Ramos (cell line): ENCODE data around the gene IRF2BP1.
"Not testable (repeated sequence)": the region's sequence is repeated elsewhere in the genome, so short reads cannot be mapped to it uniquely, and the experiment has no call there.

ENCODE experiments used
- in situ Hi-C: fragments of 300-500 bp; cut with MboI; formaldehyde crosslinking; loops from one replicate; pipeline ENCODE4 v1.14.3; 2022; ENCODE audit warnings: low sequenced_read_pairs; ENCODE audit not compliant: unreplicated experiment

The IRF2BP1 gene

DNA sequence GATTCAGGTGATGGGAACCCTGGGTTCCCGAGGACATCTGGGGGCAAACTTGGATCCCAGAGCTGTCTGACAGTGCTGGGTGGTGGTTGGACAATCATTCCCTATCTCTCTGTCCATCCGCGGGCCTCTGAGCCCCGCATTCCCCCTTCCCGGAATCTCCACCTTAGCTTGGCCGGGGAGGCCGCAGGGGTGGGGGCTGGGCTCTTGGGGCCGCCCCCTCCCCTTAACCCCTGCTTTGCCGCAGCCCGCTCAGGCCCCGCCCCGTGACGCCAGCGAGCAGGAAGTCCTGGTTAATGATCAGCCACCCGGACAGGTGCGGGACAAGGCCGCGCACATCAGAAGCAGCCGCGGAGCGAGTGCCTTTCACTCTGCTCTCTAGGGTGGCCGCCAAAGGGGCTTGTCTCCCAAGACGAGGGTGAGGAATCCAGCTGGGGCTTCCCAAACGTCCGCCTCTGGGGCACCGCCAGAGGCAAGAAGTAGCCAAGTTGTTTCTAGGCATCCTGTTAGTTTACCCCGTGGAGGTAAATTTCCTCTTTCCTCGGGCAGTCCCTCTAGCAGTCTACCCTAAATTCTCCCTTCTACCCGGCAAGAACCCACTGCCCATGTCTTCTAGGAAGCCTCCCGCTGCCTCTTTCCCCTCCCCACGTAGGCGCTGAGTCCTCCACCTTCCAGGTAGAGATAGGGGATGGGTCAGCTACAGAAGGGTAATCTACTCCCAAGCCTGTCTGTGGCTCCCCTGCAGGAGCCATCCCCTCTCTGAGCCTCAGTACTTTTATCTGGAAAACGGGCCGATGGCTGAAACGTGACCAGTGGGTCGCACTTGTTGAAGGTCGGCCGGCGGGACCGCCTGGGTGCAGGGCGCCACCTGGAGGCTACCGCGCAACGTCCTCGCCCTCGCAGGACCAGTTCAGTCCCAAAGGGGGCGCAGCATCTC is 3.0 kb downstream of the IRF2BP1 start:
- in situ Hi-C loops = no loop called here

DNA sequence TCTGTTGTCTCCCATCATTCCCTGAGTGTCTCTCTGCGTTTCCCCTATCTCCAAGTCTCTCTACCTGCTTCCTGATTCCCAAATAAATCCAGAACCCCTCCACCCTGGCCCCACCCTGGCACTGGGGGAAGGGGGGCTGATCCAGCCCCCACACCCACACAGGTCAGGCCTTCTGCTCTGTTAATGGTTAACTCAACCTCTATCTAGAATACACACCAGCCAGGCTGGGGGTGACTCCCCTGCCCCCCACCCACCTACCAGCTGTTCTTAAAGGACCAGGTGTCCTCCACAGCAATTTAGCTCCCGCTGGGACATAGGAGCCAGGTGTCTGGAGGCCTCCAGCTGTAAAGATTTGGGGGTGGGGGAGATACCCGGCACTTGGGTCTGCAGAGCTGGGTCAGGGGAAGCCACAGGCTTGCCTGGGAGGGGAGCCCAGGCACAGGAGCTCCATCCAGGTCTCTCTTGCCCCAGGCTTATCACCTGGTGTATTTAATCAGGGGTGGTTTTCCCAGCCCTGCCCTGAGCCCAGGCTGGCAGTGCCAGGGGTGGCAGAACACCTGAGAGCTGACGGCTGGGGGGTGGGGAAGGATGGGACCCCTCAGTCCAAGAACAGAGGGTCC is 3.9 kb downstream of the IRF2BP1 start:
- in situ Hi-C loops = no loop called here

DNA sequence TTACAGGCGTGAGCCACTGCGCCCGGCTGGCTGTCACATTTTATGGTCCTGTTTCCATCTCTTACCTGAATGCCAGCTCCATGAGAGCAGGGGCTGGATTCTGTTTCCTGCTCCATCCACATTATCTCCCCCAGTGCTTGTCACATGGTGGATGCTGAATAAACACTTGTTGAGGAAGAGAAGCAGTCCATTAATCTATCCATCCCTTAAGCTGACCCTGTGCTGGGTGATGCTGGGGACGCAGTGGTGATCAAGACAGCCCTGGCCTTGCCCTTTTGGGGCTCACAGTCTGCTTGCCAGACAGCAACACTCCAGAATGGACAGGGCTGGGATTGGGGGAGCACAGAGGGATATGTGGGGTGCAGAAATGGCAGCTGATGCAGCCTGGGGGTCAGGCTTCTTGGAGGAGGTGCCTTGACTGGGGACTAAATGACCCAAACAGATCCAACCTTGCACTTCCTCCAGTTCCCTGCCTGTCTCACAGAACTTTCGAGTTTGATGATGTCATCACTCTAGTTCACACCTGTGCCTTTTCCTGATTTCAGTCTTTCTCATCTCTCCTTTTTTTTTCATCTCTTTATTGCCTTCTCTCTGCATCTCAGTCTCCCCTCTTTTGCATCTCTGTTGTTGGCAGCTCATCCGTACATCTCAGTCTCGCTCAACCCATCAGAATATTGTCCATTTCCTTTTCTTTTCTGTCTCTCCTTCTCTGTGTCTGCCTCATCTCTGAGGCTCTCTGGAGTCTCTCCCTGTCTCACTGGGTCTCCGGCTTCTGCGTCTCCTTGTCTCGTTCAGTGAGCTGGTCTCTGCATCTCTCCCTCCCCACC is 4.6 kb downstream of the IRF2BP1 start:
- in situ Hi-C loops = no loop called here

DNA sequence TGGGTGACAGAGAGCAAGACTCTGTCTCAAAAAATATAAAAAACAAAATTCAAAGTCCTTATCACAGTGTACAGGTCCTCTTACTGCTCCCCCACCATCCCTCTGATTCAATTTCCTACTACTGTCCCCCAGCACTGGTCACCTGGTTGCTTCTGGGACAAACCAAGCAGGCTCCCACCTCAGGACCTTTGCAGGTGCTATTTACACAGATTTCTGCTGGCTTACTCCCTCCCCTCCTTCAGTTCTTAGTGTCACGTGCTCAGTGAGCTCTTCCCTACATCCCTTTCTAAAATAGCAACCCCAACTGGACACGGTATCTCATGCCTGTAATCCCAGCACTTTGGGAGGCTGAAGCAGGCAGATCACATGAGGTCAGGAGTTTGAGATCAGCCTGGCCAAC is 6.0 kb downstream of the IRF2BP1 start:
- in situ Hi-C loops = no loop called here

DNA sequence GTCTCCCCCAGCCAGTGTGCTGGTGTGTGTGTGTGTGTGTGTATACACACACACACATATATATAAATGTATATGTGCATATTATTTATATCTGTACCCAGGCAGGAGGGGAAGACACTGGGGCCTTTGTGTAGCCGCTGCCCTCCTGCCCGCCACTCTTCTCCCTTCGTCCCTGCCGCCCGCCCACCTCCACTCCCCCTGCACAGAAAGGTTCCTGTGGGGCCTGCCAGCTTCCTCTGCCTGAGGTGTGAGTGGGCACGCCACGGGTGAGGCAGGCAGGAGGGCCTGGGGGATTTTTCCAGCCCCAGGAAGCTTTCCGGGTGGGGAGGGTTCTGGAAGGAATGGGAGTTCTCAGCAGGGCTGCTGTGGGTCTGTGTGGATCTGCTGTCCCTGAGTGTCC is 6.9 kb downstream of the IRF2BP1 start:
- in situ Hi-C loops = no loop called here

DNA sequence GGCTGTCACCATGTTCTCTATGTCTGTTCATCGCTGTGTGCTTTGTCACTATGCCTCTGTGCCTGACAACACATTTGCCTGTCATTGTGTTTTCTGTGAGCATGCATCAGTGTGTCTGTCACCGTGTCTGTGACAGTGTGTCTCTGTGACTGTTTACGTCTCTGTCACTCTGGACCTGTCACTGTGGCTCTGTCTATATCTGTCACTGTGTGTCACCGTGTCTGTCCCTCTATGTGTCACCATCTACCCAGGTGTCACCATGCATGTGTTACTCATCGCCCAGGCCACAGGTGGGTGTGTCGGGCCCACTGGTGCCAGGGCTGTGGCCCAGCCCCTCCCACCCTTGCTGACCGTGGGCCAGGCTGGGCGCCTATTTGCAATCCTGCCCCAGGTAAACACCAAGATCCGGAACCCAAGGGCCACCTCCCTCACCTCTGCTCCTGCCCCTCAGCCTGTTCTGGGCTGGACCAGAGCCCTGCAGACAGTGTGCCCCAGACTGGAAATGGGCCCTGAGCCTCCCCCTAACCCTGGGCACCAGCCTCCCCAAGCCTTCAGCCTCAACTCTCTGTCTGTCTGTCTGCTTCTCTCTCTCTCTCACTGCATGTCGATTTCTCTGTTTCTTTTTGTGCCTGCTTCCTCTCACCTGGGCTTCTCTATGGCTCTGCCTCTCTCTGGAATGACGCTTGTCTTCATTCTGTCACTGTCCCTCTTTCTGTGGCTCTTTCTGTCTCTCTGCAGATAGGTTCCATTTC is 7.7 kb downstream of the IRF2BP1 start:
- in situ Hi-C loops = no loop called here

DNA sequence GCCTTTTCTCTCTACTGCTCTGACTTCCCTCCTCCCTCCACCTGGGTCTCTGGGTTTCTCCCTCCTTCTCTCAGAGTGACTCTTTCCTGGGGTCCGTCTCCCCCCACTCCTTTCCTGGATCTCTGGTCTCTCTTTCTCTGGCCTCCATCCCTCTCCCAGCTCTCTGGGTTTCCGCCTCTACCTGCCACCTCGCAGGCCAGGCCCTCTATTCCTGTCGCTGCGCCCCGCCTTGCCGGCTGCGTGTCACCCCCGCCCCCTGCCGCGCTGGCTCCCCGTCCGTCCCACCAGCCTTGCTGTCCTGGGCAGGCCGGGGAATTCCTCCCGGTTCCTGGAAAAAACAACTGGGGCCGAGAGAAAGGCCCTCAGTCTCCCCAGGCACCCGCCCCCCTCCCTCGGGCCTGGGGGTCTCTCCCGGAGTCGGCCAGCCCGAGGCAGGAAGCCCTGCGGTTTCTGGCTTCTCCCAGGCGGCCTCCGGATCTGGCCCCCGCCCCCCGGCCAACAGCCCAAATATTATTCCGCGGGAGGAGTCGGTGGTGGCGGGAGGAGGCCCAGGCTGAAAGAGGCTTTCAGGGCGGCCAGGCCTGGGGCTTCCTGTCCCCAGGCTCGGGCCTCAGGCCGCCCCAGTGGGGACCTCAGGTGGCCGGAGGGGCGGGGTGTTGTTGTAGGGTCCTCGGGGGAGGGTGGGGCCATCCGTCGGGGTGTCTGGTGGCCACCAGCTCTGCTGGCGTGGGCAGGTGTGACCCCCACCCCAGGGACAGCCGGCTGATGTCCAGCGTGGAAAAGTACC is 9.3 kb downstream of the IRF2BP1 start:
- in situ Hi-C loops = no loop called here

DNA sequence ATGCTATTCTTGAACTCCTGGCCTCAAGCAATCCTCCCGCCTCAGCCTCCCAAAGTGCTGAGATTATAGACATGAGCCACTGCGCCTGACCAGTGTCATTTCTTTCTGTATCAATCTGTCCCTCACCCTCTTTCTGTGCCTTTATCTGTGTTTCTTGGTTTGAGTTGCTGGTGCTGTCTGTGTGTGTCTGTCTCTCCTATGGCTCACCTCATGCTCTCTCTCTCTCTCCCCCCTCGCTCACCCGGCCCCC is 9.9 kb downstream of the IRF2BP1 start:
- in situ Hi-C loops = no loop called here

DNA sequence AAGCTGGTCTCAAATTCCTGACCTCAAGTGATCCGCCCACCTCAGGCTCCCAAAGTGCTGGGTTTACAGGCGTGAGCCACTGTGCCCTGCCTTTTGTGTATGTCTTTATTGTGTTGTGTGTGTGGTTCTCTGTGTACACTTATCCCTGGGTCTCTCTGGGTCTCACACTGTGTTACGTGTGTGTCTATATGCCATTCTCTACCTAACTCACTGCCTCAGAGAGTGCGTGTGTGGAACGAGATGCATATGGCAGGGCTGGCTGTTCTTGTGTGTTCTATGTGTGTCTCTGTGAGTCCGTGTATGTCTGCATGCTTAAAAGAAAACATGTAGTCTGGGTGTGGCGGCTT is 11.3 kb downstream of the IRF2BP1 start:
- in situ Hi-C loops = no loop called here

DNA sequence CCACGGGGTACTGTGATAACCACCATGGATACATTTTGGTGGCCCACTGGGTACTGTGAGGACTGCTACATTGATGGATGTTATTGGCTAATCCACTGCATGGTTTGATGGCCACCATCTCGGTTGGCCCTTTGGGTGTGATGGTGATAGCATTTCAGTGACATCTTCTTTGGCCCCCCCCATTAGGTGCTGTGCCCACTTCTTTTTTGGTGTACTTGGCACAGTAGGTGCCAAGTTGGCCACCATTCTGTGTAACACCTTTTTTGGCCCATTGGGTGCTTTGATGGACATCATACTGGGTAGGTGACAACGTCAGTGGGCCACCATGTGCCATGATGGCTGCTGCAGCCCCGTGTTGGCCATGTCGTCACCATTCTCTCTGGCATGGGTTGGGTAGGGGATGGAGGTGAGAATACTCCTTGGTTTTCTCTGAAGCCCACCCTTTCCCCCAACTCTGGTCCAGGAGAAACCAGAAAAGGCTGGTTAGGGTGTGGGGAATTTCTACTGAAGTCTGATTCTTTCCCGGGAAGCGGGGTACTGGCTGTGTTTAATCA is 12.6 kb downstream of the IRF2BP1 start:
- in situ Hi-C loops = no loop called here

DNA sequence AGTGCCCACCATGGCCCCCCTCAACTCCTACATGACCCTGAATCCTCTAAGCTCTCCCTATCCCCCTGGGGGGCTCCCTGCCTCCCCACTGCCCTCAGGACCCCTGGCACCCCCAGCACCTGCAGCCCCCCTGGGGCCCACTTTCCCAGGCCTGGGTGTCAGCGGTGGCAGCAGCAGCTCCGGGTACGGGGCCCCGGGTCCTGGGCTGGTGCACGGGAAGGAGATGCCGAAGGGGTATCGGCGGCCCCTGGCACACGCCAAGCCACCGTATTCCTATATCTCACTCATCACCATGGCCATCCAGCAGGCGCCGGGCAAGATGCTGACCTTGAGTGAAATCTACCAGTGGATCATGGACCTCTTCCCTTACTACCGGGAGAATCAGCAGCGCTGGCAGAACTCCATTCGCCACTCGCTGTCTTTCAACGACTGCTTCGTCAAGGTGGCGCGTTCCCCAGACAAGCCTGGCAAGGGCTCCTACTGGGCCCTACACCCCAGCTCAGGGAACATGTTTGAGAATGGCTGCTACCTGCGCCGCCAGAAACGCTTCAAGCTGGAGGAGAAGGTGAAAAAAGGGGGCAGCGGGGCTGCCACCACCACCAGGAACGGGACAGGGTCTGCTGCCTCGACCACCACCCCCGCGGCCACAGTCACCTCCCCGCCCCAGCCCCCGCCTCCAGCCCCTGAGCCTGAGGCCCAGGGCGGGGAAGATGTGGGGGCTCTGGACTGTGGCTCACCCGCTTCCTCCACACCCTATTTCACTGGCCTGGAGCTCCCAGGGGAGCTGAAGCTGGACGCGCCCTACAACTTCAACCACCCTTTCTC is 13.6 kb downstream of the IRF2BP1 start:
- in situ Hi-C loops = no loop called here

DNA sequence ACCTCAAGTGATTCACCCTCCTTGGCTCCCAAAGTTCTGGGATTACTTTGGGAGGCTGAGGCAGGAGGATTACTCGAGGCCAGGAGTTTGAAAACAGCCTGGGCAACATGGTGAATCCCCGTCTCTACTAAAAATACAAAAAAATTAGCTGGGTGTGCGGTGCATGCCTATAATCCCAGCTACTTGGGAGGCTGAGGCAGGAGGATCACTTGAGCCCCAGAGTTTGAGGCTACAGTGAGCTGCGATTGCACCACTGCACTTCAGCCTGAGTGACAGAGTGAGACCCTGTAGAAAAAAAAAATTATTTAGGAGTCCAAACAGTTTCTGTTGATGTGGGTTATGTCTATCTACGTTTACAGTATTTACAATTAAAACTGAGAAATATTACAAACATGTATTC is 15.1 kb downstream of the IRF2BP1 start:
- in situ Hi-C loops = no loop called here

DNA sequence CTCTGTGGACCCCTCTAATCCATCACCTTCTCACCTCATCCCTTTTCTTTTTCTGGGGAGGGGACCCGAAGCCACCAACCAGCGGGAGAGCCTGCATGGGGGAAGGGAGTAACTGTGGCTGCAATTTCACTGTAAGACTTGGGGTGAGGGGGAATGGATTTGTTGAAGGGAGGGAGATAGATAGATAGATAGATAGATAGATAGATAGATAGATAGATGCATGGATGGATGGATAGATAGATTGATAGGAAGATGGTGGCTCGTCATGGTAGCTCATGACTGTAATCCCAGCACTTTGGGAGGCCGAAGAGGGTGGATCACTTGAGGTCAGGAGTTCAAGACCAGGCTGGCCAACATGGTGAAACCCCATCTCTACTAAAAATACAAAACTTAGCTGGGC is 18.7 kb downstream of the IRF2BP1 start:
- in situ Hi-C loops = not testable (repeated sequence)

DNA sequence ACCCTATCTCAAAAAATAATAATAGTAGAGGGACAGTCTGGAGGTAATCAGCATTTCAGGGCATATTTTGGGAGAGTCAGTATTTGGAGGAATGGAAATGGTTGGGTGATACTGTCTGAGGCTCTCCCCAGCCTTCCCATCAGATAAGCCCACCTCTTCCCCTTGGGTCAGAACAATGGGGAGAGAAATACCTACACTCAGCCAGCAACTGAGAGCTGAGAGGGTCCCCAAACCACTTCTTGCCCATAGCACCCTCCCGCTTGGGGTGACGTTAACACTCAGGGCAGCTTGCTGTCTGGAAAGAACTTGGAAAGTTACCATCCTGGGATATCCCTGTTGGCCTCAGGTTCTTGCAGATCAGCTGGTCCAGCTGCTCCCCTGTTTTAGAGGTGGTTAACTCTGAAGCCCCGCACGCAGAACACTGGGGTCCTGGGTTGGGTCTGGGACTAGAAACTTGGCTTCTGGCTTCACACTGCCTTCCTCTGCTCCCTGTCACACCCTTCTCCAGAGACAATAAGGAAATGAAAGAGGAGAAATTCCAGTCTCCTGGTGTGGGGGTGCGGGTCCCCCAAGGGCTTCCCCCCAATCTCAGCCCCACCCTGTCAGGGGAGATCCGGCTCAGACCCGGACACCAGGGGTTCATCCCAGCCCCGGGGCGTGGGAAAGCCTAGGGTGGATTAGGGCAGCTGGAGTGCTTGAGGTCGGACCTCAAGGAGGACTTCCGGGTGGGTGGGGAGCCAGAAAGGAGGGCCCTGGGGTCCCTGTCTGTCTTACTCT is 19.4 kb downstream of the IRF2BP1 start:
- in situ Hi-C loops = no loop called here

DNA sequence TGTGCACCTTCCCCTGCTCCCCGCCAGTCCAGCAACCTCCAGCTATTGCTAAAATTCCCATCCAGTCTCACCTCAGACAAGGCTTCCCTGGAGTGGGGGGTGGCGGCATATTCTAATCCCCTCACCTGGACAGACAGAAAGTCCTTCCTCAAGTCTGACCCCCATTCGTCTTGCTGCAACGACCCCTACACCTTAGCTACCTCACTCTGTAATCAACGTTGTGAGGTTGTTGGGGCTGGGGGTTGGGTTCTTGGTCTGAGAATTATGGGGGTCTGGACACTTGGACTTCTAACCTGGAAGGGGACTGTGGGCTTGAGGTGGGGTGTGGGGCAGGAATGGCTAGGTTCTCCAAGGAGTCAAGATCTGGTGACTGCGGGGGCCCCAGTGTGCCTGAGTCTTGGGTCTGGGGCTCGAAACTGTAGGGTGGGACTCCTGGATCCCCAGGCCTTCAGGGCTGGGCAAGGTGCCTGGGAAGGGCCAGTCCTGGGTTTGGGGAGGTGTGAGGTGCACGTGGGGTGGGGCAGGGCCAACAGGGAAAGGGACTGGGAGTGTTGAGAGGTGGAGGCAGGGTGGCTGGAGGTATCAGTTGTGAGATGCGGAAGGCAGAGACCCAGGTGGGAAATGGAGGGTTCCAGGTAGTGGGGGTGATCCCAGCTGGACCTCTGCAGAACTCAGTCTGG is 20.5 kb downstream of the IRF2BP1 start:
- in situ Hi-C loops = no loop called here

DNA sequence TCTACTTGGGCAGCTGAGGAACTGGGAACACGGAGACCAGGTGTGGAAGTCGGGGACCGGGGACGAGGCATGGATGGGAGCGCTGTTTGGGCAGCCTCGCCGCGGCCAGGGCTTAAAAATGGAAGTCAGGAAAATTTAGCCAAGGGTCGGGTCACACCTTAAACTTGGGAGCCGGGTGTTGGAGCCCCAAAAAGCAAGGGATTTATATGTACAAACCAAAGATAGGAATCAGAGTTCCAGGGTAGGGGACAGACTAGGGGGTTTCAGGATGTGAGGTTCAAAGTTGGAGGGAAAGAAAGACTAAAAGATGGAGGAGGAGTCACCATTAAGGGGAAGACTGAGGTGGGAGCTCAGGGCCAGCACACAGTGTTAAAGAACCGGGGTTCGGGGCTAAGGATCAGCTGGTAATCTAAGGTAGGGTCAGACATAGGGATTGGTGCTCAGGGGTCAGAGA is 21.3 kb downstream of the IRF2BP1 start:
- in situ Hi-C loops = no loop called here

DNA sequence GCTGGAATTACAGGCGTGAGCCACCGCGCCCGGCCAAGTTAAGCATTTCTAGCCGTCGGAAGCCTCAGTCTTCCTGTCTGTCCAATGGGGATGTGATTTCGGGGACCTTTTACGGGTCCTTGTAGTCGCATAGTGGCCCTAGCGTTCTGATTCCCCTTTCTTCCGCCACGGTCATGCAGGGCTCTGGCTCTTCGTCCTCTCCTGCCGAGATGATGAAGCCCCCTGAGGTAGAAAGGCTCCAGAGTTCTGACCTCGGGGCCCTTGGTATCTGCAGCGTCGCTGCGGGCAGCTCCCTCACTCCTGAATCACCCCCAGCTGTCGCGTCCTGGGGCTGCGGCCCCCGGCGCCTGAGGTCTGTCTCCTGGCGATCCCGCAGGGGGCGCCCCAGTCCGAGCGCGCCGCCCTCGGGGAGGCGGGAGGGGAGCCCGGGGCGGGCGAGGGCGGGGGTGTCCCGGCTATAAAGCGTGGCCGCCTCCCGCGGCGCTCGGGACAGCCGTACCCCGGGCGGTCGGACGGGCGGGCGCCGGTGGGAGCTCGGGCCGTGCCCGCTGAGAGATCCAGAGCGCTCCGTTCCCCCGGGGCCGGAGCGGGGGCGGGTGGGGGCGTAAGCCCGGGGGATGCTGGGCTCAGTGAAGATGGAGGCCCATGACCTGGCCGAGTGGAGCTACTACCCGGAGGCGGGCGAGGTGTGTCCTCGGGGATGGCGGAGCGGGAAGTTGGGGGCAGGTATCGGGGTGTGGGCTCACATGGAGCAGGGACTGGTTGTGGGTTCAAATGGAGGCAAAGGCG is 21.9 kb downstream of the IRF2BP1 start, which contains the start of gene FOXA3:
Gene FOXA3, plus strand, starts transcription at position 487 of the 789 bp plus-strand sequence. Its CDS starts 131 bp downstream, at position 618.
- in situ Hi-C loops = no loop called here
